Esophagus muscularis mucosa (tissue), 4 donors: ENCODE results near the gene ACTL8. TPM values are rescaled to one million over a fixed set of nuclear protein-coding genes. Genes with fewer than 3 reads are reported as not detected.

ENCODE experiments used
- DNase-seq: peaks from one replicate; pipeline ENCODE4 v3.0.0-alpha.2; 2017; ENCODE audit errors: extremely low spot score
- H3K27ac ChIP-seq, 4 donors: fragments of 200-600 bp; sonication (generic); replicated peaks in 1 of 4; 1 replicate in 3 of 4; 2 replicates in 1 of 4; pipeline ENCODE4 v1.5.1; 2016 to 2019; ENCODE audit warnings: mild to moderate bottlenecking in 1 of 4
- H3K27me3 ChIP-seq, 4 donors: fragments of 200-600 bp; sonication (generic); one replicate each; pipeline versions ENCODE4 v1.5.1 to v1.6.0; 2016 to 2019
- H3K36me3 ChIP-seq, 4 donors: fragments of 200-600 bp; sonication (generic); one replicate each; pipeline ENCODE4 v1.5.1; 2016 to 2019
- H3K4me1 ChIP-seq, 4 donors: fragments of 200-600 bp; sonication (generic); one replicate each; pipeline ENCODE4 v1.5.1; 2016 to 2019
- H3K4me3 ChIP-seq, 4 donors: fragments of 200-600 bp; sonication (generic); 1 replicate in 2 of 4; 2 replicates in 2 of 4; pipeline ENCODE4 v1.5.1; 2016 to 2019; ENCODE audit warnings: mild to moderate bottlenecking in 4 of 4, moderate library complexity in 1 of 4
- H3K9me3 ChIP-seq, 4 donors: fragments of 200-600 bp; sonication (generic); 1 replicate in 3 of 4; 2 replicates in 1 of 4; pipeline ENCODE4 v1.5.1; 2016 to 2019
- EP300 ChIP-seq: sonication (generic); formaldehyde crosslinking; IDR thresholded peaks from one replicate; pipeline ENCODE4 v1.6.1; 2017; ENCODE audit warnings: antibody characterized with exemption
- POLR2A ChIP-seq: fragments of 450-650 bp; IDR thresholded peaks from one replicate; pipeline ENCODE4 v1.6.1; 2017; ENCODE audit warnings: antibody characterized with exemption, moderate library complexity, mild to moderate bottlenecking, low read depth
- POLR2AphosphoS5 ChIP-seq, 2 donors: sonication (generic); formaldehyde crosslinking; IDR thresholded peaks; one replicate each; pipeline ENCODE4 v1.6.1; 2017; ENCODE audit warnings: antibody characterized with exemption in 2 of 2
- WGBS: methylation state at CpG from one replicate; pipeline ENCODE4 v1.1.5; 2018; 5-methylcytosine and 5-hydroxymethylcytosine counted together
- intact Hi-C: fragments of 100-400 bp; cut with DNase I; formaldehyde crosslinking; loops from one replicate; pipeline ENCODE4 v1.15.1; 2023
- total RNA-seq, 4 donors: library from RNA; depleted of rRNA; stranded (reverse); fragments of >200 nt; gene quantifications; one replicate each; pipeline versions ENCODE4 v1.1.0 to v1.2.1, GENCODE V29; 2016
- TF ChIP-seq, protein P1 (sequence below), 3 experiments: fragments of 200-600 bp in 2 of 3; fragments of 450-650 bp in 1 of 3; sonication (generic) in 2 of 3; IDR thresholded peaks; one replicate each; pipeline ENCODE4 v1.5.1; 2017 to 2019; ENCODE audit warnings: antibody characterized with exemption in 3 of 3, mild to moderate bottlenecking in 2 of 3, moderate library complexity in 1 of 3

The ACTL8 gene
- total RNA-seq, 4 donors from 2014 or later = not detected

- peaks cover 0 to 14% (median 11%) of the 10 kb centered on the region in 4 donors for H3K9me3 ChIP-seq
- intact Hi-C loops = no loop called here
- no peak overlapping the region for H3K27ac ChIP-seq
- no peak overlapping the region for H3K4me3 ChIP-seq
- TF ChIP-seq POLR2AphosphoS5 (IDR thresholded peaks at IDR 0.05) = no peak
- TF ChIP-seq, protein P1, sequence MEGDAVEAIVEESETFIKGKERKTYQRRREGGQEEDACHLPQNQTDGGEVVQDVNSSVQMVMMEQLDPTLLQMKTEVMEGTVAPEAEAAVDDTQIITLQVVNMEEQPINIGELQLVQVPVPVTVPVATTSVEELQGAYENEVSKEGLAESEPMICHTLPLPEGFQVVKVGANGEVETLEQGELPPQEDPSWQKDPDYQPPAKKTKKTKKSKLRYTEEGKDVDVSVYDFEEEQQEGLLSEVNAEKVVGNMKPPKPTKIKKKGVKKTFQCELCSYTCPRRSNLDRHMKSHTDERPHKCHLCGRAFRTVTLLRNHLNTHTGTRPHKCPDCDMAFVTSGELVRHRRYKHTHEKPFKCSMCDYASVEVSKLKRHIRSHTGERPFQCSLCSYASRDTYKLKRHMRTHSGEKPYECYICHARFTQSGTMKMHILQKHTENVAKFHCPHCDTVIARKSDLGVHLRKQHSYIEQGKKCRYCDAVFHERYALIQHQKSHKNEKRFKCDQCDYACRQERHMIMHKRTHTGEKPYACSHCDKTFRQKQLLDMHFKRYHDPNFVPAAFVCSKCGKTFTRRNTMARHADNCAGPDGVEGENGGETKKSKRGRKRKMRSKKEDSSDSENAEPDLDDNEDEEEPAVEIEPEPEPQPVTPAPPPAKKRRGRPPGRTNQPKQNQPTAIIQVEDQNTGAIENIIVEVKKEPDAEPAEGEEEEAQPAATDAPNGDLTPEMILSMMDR (IDR thresholded peaks at IDR 0.05) = no peak
- TF ChIP-seq POLR2A = no peak
- no peak for TF ChIP-seq EP300
- peaks cover 0 to 49% (median 0%) of the 10 kb centered on the region in 4 donors for H3K27me3 ChIP-seq
- 54% methylated on average over 10 of the region's 10 CpGs for WGBS
- H3K36me3 ChIP-seq = no peaks in the 10 kb centered on the region
- H3K4me1 ChIP-seq = peaks cover 0 to 10% (median 5%) of the 10 kb centered on the region in 4 donors
- no peak for DNase-seq
These were observed 9.5 kb downstream of the ACTL8 start for GRCh38 chr1:17764591-17764990.

- H3K9me3 ChIP-seq = peaks cover 0 to 3% (median 1%) of the 10 kb centered on the region in 4 donors
- peaks cover 0 to 49% (median 0%) of the 10 kb centered on the region in 4 donors for H3K27me3 ChIP-seq
- no peak overlapping the region for H3K4me3 ChIP-seq
- H3K4me1 ChIP-seq = peaks cover 0 to 10% (median 5%) of the 10 kb centered on the region in 4 donors
- intact Hi-C loops = no loop called here
- no peak for DNase-seq
- no peak overlapping the region for H3K27ac ChIP-seq
- 65% methylated on average over 15 of the region's 16 CpGs for WGBS
- TF ChIP-seq, protein P1 (IDR thresholded peaks at IDR 0.05) = no peak
- TF ChIP-seq POLR2AphosphoS5 (IDR thresholded peaks at IDR 0.05) = no peak
- TF ChIP-seq EP300 = no peak
- TF ChIP-seq POLR2A = no peak
- no peaks in the 10 kb centered on the region for H3K36me3 ChIP-seq
These were observed 10.6 kb downstream of the ACTL8 start for GRCh38 chr1:17765444-17766411.

GRCh38 chr1:17768651-17769241 lies 13.6 kb downstream of the ACTL8 start:
- 67% methylated on average over 10 of the region's 10 CpGs for WGBS
- TF ChIP-seq POLR2AphosphoS5 (IDR thresholded peaks at IDR 0.05) (peak in 1 of 2 donors; percentile 4), EP300 (no peak)
- H3K27ac ChIP-seq = peak overlapping the region in 3 of 4 donors; percentile 15 to 48 (median 23)
- no peak overlapping the region for H3K4me3 ChIP-seq
- H3K9me3 ChIP-seq = no peaks in the 10 kb centered on the region
- no peaks in the 10 kb centered on the region for H3K36me3 ChIP-seq
- peaks cover 0 to 10% (median 5%) of the 10 kb centered on the region in 4 donors for H3K4me1 ChIP-seq
- DNase-seq = no peak
- intact Hi-C loops = no loop called here
- H3K27me3 ChIP-seq = peaks cover 0 to 33% (median 0%) of the 10 kb centered on the region in 4 donors

DNA sequence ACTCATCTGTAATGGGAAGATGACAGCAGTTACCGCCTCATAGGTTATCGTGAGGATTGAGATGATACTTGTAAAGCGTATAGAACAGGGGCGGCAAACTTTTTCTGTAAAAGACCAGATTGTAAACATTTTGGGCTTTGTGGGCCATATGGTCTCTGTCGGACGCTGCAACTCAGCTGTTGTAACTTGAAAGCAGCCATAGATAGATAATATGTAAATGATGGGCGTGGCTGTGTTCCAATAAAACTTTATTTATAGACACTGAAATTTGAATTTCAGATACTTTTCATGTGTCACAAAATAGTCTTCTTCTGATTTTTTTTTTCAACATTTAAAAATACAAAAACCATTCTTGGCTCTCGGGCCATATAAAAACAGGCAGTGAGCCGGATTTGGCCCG lies 15.8 kb downstream of the ACTL8 start:
- TF ChIP-seq POLR2AphosphoS5 (IDR thresholded peaks at IDR 0.05) = no peak
- peaks cover 0 to 4% (median 1%) of the 10 kb centered on the region in 4 donors for H3K4me1 ChIP-seq
- no peak overlapping the region for H3K27ac ChIP-seq
- H3K27me3 ChIP-seq = peaks cover 0 to 32% (median 0%) of the 10 kb centered on the region in 4 donors
- H3K4me3 ChIP-seq = no peak overlapping the region
- WGBS = 84% methylated on average over 10 of the region's 10 CpGs
- DNase-seq = no peak
- no peaks in the 10 kb centered on the region for H3K36me3 ChIP-seq
- intact Hi-C loops = no loop called here
- no peaks in the 10 kb centered on the region for H3K9me3 ChIP-seq

DNA sequence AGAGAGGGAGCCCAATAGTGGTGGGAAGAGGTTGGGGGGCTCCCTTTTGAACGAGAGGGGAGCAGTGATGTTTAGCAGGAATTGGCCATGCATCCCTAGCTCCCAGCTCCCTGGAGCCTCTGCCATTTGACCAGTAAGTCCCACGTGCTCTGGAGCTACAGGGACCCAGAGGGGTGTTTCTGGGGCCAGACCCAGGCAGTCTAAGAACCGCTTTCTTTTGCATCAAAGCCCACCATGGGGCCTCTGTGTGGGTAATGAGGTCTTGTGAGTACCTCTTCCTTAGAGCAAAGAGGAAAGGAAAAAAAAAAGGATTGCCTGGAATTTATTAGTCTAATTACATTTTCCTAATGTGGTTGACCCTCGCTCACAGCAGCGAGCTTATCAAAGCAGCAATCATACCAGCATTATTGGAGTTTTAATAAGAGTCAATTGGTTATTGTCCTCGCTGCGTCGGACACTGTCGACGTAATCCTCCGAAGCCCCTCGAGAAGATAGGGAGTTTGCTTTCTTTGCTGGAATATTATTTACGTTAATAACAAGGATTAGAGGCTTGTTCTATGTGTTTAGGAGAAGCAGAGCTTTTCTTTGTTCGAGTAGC lies 17.6 kb downstream of the ACTL8 start:
- no peaks in the 10 kb centered on the region for H3K9me3 ChIP-seq
- no peak overlapping the region for H3K4me3 ChIP-seq
- WGBS = 81% methylated on average over 14 of the region's 14 CpGs
- TF ChIP-seq POLR2A = no peak
- no peak for TF ChIP-seq EP300
- TF ChIP-seq, protein P1 (IDR thresholded peaks at IDR 0.05) = no peak
- no peak for TF ChIP-seq POLR2AphosphoS5 (IDR thresholded peaks at IDR 0.05)
- intact Hi-C loops = no loop called here
- no peaks in the 10 kb centered on the region for H3K4me1 ChIP-seq
- no peaks in the 10 kb centered on the region for H3K36me3 ChIP-seq
- DNase-seq = no peak
- H3K27me3 ChIP-seq = peaks cover 0 to 37% (median 0%) of the 10 kb centered on the region in 4 donors
- no peak overlapping the region for H3K27ac ChIP-seq
